Prostate gland (tissue), 2 donors: Measurements from ENCODE around the gene PLCB4.

Source experiments
- CTCF ChIP-seq, 4 experiments: fragments of 200-600 bp in 2 of 4; fragments of 450-650 bp in 2 of 4; sonication (generic) in 2 of 4; IDR thresholded peaks; 1 replicate in 3 of 4; 2 replicates in 1 of 4; pipeline ENCODE4 v1.5.1; 2016 to 2019; ENCODE audit warnings: antibody characterized with exemption in 4 of 4, mild to moderate bottlenecking in 2 of 4, moderate library complexity in 2 of 4
- POLR2A ChIP-seq: fragments of 450-650 bp; IDR thresholded peaks from one replicate; pipeline ENCODE4 v1.6.1; 2016; ENCODE audit warnings: antibody characterized with exemption, mild to moderate bottlenecking

- no peak for TF ChIP-seq POLR2A
- TF ChIP-seq CTCF (IDR thresholded peaks at IDR 0.05) = no peak
Observed at GRCh38 chr20:9402141-9402540, 333.3 kb downstream of the PLCB4 start.
